NT2/D1 (cell line): Measurements from ENCODE around the gene TELO2.

Experiments used
- DNase-seq: peaks from one replicate; pipeline ENCODE4 v3.0.0-alpha.2; 2011; ENCODE audit warnings: low read depth, low spot score
- H3K27me3 ChIP-seq: 2 replicates; pipeline ENCODE4 v1.6.0; 2011; ENCODE audit warnings: mild to moderate bottlenecking; ENCODE audit not compliant: insufficient read length, insufficient read depth
- H3K36me3 ChIP-seq: 2 replicates; pipeline ENCODE4 v1.6.1; 2011; ENCODE audit warnings: mild to moderate bottlenecking, low read length, mixed read lengths; ENCODE audit not compliant: insufficient read depth, insufficient read length
- H3K4me1 ChIP-seq: 2 replicates; pipeline ENCODE4 v1.5.1; 2011; ENCODE audit not compliant: insufficient read depth, insufficient read length
- H3K4me3 ChIP-seq: 2 replicates; pipeline ENCODE4 v1.5.1; 2011; ENCODE audit warnings: low read depth; ENCODE audit not compliant: insufficient read length
- H3K9ac ChIP-seq: 2 replicates; pipeline ENCODE4 v1.6.0; 2011; ENCODE audit warnings: low read depth; ENCODE audit not compliant: insufficient read length
- H3K9me3 ChIP-seq: 2 replicates; pipeline ENCODE4 v1.5.1; 2011; ENCODE audit warnings: mild to moderate bottlenecking, low read length; ENCODE audit not compliant: insufficient read depth
- SUZ12 ChIP-seq: IDR thresholded peaks from 2 replicates; pipeline ENCODE4 v1.6.1; 2011; ENCODE audit not compliant: insufficient read length, insufficient read depth; ENCODE audit errors: extremely low read depth
- YY1 ChIP-seq: IDR thresholded peaks from 2 replicates; pipeline ENCODE4 v1.6.1; 2011; ENCODE audit not compliant: insufficient read length, insufficient read depth
- ZNF274 ChIP-seq: IDR thresholded peaks from 2 replicates; pipeline ENCODE4 v1.6.1; 2011; ENCODE audit warnings: mild to moderate bottlenecking, low read depth, low read length

Gene TELO2

DNA sequence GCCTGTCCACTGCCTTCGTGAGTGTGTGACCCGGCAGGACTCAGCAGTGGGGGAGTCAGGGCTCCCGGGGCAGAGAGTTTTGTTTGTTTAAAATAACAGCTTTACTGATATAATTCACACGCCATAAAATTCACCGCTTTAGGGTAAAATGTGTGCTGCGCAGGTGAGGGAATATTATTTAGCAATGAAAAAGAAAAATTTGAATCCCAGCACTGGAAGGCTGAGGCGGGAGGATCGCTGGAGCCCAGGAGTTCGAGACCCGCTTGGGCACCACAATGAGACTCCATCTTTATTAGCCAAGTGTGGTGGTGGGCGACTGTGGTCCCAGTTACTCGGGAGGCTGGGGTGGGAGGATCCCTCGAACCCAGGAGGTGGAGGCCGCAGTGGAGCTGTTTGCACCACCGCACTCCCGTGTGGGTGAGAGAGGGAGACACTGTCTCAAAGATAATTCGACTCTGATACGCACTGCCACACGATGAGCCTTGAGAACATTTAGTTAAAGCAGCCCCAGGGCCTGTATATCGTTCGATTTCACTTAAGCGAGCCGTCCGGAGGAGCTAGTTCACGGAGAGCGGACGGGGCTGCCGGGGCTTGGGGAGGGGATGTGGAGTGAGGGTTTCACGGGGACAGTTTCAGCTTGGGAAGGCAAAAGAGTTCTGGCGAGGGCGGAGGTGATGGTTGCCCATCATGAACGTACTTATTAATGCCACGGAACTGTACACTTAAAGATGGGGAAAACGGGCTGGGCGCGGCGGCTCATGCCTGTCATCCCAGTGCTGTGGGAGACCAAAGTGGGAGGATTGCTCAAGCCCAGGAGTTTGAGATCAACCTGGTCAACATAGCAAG lies 10.2 kb downstream of the TELO2 start:
- Histone ChIP-seq H3K9ac (no peak overlapping the region), H3K36me3 (peaks cover 91% of the 10 kb centered on the region), H3K27me3 (no peaks in the 10 kb centered on the region), H3K4me1 (peaks cover 4% of the 10 kb centered on the region), H3K9me3 (no peaks in the 10 kb centered on the region), H3K4me3 (no peak overlapping the region)
- no peak for DNase-seq
- TF ChIP-seq YY1 (no peak), SUZ12 (no peak), ZNF274 (no peak)

DNA sequence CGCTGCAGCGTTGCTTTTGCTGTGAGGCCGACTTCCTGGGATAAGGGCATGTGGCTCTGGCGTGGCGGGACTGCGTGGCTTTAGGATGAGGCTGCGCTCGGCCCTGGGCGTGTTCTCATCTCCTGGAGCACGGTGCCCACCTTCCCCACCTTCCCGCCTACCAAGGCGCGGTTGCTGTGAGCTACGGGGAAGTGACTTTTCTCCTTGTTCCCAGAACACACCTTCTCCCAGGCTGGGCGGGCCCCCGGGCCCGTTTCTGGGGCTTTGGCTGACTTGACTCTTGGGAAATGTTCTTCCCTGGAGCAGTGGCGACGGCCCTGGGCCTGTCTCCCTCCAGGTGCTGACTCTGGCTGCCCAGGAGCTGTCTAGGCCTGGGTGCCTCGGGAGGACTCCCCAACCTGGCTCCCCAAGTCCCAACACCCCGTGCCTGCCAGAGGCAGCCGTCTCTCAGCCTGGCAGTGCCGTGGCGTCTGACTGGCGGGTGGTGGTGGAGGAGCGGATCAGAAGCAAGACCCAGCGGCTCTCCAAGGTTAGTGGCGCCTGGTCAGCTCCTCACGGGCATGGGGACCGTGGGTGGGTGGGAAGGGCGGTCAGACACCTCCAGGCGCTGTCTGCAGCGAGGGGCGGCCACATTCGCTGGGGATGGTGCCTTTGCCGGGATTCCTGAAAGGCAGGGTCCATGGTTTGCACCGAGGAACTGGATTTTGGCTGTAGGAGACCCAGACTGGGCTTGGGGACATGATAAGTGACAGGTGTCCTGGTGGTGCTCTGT lies 12.1 kb downstream of the TELO2 start:
- no peak for TF ChIP-seq YY1
- TF ChIP-seq ZNF274, result no peak
- H3K9ac ChIP-seq, result peak overlapping the region; percentile 8
- H3K36me3 ChIP-seq, result peaks cover 92% of the 10 kb centered on the region
- DNase-seq, result no peak
- H3K4me3 ChIP-seq, result no peak overlapping the region
- no peaks in the 10 kb centered on the region for H3K27me3 ChIP-seq
- H3K9me3 ChIP-seq, result no peaks in the 10 kb centered on the region
- H3K4me1 ChIP-seq, result peaks cover 7% of the 10 kb centered on the region

DNA sequence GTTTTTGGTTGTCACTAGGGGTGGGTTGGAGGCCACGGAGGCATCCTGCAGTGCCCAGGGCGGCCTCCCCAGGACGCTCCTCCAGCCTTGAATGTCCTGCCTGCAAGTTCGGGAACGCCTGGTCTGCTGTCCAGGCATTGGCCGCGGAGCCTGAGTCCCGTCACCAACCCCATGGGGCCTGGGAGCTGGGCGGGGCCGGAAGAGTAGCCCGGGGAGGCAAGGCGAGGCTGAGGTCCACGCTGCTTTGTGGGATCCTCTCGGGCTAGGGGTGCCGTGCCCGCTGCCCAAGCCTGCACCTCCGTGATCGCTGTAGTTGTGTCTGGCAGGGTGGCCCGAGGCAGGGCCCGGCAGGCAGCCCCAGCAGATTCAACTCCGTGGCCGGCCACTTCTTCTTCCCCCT lies 12.8 kb downstream of the TELO2 start:
- no peak for DNase-seq
- no peaks in the 10 kb centered on the region for H3K27me3 ChIP-seq
- peaks cover 92% of the 10 kb centered on the region for H3K36me3 ChIP-seq
- no peaks in the 10 kb centered on the region for H3K9me3 ChIP-seq
- TF ChIP-seq YY1, result no peak
- no peak for TF ChIP-seq SUZ12
- TF ChIP-seq ZNF274, result no peak
- no peak overlapping the region for H3K4me3 ChIP-seq
- H3K4me1 ChIP-seq, result peaks cover 7% of the 10 kb centered on the region
- no peak overlapping the region for H3K9ac ChIP-seq

DNA sequence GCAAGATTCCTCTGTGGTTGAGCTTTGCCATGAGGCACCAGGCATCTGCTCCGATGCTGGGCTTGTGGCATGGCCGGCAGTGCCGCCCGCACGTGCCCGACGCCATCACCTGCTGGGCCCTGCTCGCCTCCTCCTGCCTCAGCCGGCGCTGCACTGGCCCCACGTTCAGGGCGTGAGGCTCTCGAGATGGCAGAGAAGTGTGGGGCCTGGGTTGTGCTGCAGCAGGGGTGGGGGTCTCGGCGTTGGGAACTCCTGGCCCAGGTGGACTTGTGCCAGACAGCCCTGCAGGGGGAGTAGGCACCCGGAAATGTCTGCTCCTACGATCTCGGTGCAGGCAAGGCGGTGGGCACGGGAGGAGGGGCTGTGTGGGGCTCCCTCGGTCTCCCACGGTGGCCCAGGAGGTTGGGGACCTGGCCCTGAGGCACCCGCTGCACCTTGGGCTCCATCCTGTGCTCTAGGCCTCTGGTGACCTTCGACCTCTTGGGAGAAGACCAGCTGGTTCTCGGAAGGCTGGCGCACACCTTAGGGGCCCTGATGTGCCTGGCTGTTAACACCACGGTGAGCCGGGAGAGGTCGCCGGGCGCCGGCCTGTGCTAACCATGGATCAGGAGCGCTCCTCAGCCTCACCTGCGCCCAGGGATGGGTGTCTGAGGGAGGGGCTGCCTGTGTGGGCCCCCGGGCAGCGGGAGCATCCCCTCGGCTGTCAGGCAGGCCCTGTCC lies 13.5 kb downstream of the TELO2 start:
- no peak for DNase-seq
- Histone ChIP-seq H3K27me3 (no peaks in the 10 kb centered on the region), H3K4me1 (peaks cover 7% of the 10 kb centered on the region), H3K4me3 (no peak overlapping the region), H3K9ac (no peak overlapping the region), H3K9me3 (no peaks in the 10 kb centered on the region), H3K36me3 (peaks cover 91% of the 10 kb centered on the region)
- TF ChIP-seq SUZ12 (no peak), ZNF274 (no peak), YY1 (no peak)

DNA sequence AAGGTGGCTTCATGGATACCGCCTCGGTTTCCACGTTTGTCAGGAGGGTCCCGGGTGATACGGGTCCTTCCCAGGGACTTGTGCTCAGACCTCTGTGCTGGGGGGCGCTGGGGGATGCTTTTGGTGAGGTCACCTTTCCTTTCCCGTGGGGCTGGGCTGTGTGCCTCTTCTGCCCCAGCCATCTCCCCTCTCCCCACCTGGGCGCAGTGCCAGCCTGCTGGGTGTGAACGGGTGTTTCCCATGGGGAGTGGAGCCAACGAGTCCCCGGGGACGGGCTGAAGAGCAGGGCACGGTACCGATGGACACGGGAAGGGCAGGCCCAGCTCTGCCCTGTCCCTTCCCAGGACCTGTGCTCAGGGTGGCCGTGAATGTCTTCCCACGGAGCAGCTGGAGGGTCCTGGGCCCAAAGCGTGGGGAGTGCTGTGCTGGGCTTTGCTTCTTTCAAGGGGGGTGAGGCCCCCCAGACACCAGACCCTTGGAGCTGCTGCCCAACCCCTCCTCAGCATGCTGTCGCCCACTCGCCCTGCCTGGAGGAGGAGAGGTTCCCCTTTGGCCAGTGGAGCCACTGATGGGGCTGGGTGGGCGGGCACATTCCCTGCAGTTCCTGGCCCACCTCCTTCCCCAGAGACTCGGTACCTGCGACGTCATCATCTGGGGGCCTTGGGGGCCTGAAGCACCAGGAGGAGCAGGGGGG lies 15.5 kb downstream of the TELO2 start:
- TF ChIP-seq ZNF274, result no peak
- no peak for TF ChIP-seq YY1
- no peak for TF ChIP-seq SUZ12
- peaks cover 84% of the 10 kb centered on the region for H3K36me3 ChIP-seq
- no peak overlapping the region for H3K9ac ChIP-seq
- H3K27me3 ChIP-seq, result no peaks in the 10 kb centered on the region
- H3K9me3 ChIP-seq, result no peaks in the 10 kb centered on the region
- DNase-seq, result no peak
- H3K4me3 ChIP-seq, result no peak overlapping the region
- H3K4me1 ChIP-seq, result peaks cover 7% of the 10 kb centered on the region

DNA sequence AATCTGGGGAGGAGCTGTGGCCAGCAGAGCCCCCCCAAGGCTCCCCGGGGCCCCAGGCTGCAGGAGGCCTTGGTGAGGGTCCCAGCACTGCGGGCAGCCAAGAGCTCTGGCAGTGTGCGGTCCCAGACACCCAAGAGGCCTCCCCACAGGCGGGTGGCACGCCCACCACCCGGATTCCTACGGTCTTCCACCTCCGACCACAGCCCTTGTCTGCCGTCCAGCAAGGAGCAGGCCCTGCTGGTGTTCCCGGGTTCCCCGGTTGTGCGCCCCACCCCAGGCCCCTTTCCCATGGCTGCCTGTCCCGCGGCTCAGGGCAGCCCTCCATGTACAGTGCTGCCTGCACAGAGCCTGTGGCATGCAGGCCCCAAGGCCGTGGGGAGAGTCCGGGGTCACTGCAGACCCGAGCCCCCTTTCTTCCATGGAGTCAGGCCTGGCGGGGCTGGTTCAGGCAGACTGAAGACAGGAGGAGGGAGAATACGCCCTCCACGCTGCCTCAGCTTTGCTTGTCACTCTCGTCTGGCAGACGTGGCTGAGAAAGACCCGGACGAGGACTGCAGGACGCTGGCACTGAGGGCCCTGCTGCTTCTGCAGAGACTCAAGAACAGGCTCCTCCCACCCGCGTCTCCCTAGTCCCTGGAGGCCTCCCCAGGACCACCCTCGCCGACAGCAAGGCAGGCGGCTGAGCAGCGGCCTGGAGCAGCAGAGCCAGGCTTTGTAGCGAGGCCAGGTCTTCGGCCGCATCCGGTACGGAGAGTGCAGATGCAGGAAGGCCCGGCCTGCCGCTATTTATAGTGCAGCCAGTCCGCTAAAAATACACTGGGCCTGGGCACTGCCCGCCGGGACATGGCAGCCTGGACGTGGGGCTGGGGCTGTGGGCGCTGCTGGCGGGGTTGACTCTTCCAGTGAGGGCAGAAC lies 16.4 kb downstream of the TELO2 start:
- TF ChIP-seq YY1 (no peak), ZNF274 (no peak), SUZ12 (no peak)
- Histone ChIP-seq H3K9me3 (no peaks in the 10 kb centered on the region), H3K27me3 (no peaks in the 10 kb centered on the region), H3K36me3 (peaks cover 78% of the 10 kb centered on the region), H3K9ac (peak overlapping the region; percentile 42), H3K4me3 (no peak overlapping the region), H3K4me1 (peaks cover 7% of the 10 kb centered on the region)
- no peak for DNase-seq
